WTC11 (cell line): ENCODE data around the gene GPR61. TPM values are rescaled to one million over a fixed set of nuclear protein-coding genes. Genes with fewer than 3 reads are reported as not detected.

Experiments
- ATAC-seq: fragments of 200-7000 bp; cut with Tn5 transposase; 2 replicates; pipeline ENCODE4 v1.10.0; 2021; ENCODE audit warnings: mild to moderate bottlenecking, moderate library complexity
- CTCF ChIA-PET: fragments of 300-600 bp; sonication (Branson Sonifier 250); formaldehyde crosslinking; loops from one replicate; lab custom pipeline; 2021; ENCODE audit warnings: antibody characterized with exemption; lab: Charles Lee
- POLR2A ChIA-PET: fragments of 350-600 bp; sonication (Branson Sonifier 250); formaldehyde crosslinking; loops from one replicate; lab custom pipeline; 2021; ENCODE audit warnings: antibody characterized with exemption; lab: Charles Lee
- DNase-seq: peaks from one replicate; pipeline ENCODE4 v3.0.0; 2021; ENCODE audit warnings: low spot score
- H3K27ac Mint-ChIP-seq: 2 replicates; pipeline ENCODE4 v1.8.0; 2021; ENCODE audit warnings: mixed read lengths
- H3K27me3 Mint-ChIP-seq: 2 replicates; pipeline ENCODE4 v1.8.0; 2021; ENCODE audit warnings: low read depth, mild to moderate bottlenecking, moderate library complexity, mixed read lengths
- H3K36me3 Mint-ChIP-seq: 2 replicates; pipeline ENCODE4 v1.8.0; 2021; ENCODE audit warnings: mixed read lengths
- H3K4me1 Mint-ChIP-seq: 2 replicates; pipeline ENCODE4 v1.8.0; 2022; ENCODE audit warnings: mixed read lengths
- H3K4me3 Mint-ChIP-seq: 2 replicates; pipeline ENCODE4 v1.8.0; 2021; ENCODE audit warnings: mild to moderate bottlenecking, moderate library complexity, mixed read lengths
- H3K9me3 Mint-ChIP-seq: 2 replicates; pipeline ENCODE4 v1.8.0; 2021; ENCODE audit warnings: mixed read lengths
- CBFB ChIP-seq: sonication (generic); formaldehyde crosslinking; IDR thresholded peaks from 2 replicates; pipeline ENCODE4 v1.8.1; 2022; ENCODE audit warnings: mild to moderate bottlenecking, low read depth, missing genetic modification reagents
- CREM ChIP-seq: sonication (generic); formaldehyde crosslinking; IDR thresholded peaks from 2 replicates; pipeline ENCODE4 v1.8.1; 2022; ENCODE audit warnings: mild to moderate bottlenecking, missing genetic modification reagents, moderate library complexity
- ETV6 ChIP-seq: sonication (generic); formaldehyde crosslinking; IDR thresholded peaks from 2 replicates; pipeline ENCODE4 v1.8.1; 2022; ENCODE audit warnings: mild to moderate bottlenecking, missing genetic modification reagents
- FOXJ3 ChIP-seq: sonication (generic); formaldehyde crosslinking; IDR thresholded peaks from 2 replicates; pipeline ENCODE4 v1.9.0; 2021; ENCODE audit warnings: missing genetic modification reagents, mild to moderate bottlenecking, borderline replicate concordance
- FOXK1 ChIP-seq: sonication (generic); formaldehyde crosslinking; IDR thresholded peaks from 2 replicates; pipeline ENCODE4 v1.8.0; 2022; ENCODE audit warnings: mild to moderate bottlenecking, moderate library complexity, missing genetic modification reagents
- MXD4 ChIP-seq: fragments of 250-450 bp; sonication (Bioruptor Pico); IDR thresholded peaks from 2 replicates; pipeline ENCODE4 v1.8.0; 2021; ENCODE audit warnings: mild to moderate bottlenecking, moderate library complexity, borderline replicate concordance
- NFYB ChIP-seq: sonication (generic); formaldehyde crosslinking; conservative IDR thresholded peaks from 2 replicates; pipeline ENCODE4 v1.8.0; 2022; ENCODE audit warnings: low read depth, missing genetic modification reagents
- PRRX2 ChIP-seq: fragments of 250-450 bp; sonication (Bioruptor Pico); IDR thresholded peaks from 2 replicates; pipeline ENCODE4 v1.8.0; 2021; ENCODE audit warnings: mild to moderate bottlenecking
- SP1 ChIP-seq: sonication (generic); formaldehyde crosslinking; conservative IDR thresholded peaks from 2 replicates; pipeline ENCODE4 v1.8.1; 2022; ENCODE audit warnings: missing genetic modification reagents
- TEAD1 ChIP-seq: sonication (generic); formaldehyde crosslinking; IDR thresholded peaks from 2 replicates; pipeline ENCODE4 v1.8.0; 2022; ENCODE audit warnings: mild to moderate bottlenecking, missing genetic modification reagents
- ZNF671 ChIP-seq: fragments of 250-450 bp; sonication (Bioruptor Pico); IDR thresholded peaks from 2 replicates; pipeline ENCODE4 v1.8.0; 2021; ENCODE audit warnings: mild to moderate bottlenecking
- total RNA-seq: library from RNA; stranded (reverse); gene quantifications from 3 replicates; pipeline ENCODE4 v1.2.3, GENCODE V29; 2021
- TF ChIP-seq, protein P1 (sequence below): fragments of 250-450 bp; sonication (Bioruptor Pico); IDR thresholded peaks from 2 replicates; pipeline ENCODE4 v2.1.2; 2022; ENCODE audit warnings: mild to moderate bottlenecking, moderate library complexity
- TF ChIP-seq, protein P2 (sequence below): sonication (generic); formaldehyde crosslinking; IDR thresholded peaks from 2 replicates; pipeline ENCODE4 v1.8.0; 2023; ENCODE audit warnings: missing genetic modification reagents, mild to moderate bottlenecking, borderline replicate concordance
- TF ChIP-seq, protein P3 (sequence below): sonication (generic); formaldehyde crosslinking; IDR thresholded peaks from 2 replicates; pipeline ENCODE4 v1.8.0; 2023; ENCODE audit warnings: missing genetic modification reagents
- TF ChIP-seq, protein P4 (sequence below): sonication (generic); formaldehyde crosslinking; IDR thresholded peaks from 2 replicates; pipeline ENCODE4 v1.8.0; 2022; ENCODE audit warnings: mild to moderate bottlenecking, missing genetic modification reagents
- TF ChIP-seq, protein P5 (sequence below): fragments of 250-450 bp; sonication (Bioruptor Pico); IDR thresholded peaks from 2 replicates; pipeline ENCODE4 v1.9.0; 2021; ENCODE audit warnings: mild to moderate bottlenecking
- TF ChIP-seq, protein P6 (sequence below): sonication (generic); formaldehyde crosslinking; IDR thresholded peaks from 2 replicates; pipeline ENCODE4 v1.8.1; 2022; ENCODE audit warnings: mild to moderate bottlenecking, moderate library complexity, missing genetic modification reagents
- TF ChIP-seq, protein P7 (sequence below): sonication (generic); formaldehyde crosslinking; IDR thresholded peaks from 2 replicates; pipeline ENCODE4 v1.8.0; 2022; ENCODE audit warnings: mild to moderate bottlenecking, missing genetic modification reagents

The GPR61 gene
- total RNA-seq, 1 experiment from 2014 or later = 0.42 TPM

DNA sequence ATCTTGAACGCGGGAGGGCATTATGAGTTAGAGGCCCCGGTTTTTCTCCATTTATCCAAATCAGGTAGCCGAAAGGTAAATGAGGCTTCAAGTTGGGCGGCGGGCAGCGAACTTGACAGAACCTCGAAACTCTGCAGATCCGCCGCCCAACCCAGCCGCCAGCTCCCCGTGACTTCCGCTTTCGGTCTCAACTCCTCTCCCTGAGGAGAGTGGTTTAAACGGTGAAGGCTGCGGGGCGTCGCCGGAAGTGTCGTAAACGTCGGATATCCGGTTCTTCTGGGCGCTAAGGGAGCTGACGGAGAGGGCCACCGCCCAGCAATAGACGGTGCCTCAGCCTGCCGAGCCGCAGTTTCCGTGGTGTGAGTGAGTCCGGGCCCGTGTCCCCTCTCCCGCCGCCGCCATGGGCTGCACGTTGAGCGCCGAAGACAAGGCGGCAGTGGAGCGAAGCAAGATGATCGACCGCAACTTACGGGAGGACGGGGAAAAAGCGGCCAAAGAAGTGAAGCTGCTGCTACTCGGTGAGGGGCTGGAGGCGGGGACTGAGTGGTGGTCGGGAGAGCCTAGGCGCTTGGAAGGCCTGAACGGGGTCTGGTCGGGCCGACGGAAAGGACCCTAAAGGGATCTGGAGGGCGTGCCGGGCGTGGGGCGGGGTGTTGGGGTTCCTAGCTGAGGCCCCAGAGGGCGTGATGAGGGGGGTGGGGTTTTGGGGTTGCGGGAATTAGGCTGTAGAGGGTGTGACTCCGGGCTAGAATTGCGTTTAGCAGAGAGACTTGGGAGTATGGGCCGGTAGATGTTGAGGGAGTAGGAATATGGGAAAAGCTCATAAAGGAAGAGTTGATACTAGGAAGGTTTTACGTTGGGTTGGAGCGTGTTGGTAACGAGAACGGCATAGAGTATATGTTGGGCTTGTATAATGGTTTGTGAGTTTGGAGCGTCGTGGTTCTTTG is 8.9 kb downstream of the GPR61 start, which contains the start of gene GNAI3 (continued):
- TF ChIP-seq, protein P1, sequence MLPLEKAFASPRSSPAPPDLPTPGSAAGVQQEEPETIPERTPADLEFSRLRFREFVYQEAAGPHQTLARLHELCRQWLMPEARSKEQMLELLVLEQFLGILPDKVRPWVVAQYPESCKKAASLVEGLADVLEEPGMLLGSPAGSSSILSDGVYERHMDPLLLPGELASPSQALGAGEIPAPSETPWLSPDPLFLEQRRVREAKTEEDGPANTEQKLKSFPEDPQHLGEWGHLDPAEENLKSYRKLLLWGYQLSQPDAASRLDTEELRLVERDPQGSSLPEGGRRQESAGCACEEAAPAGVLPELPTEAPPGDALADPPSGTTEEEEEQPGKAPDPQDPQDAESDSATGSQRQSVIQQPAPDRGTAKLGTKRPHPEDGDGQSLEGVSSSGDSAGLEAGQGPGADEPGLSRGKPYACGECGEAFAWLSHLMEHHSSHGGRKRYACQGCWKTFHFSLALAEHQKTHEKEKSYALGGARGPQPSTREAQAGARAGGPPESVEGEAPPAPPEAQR (CRISPR knock-in tag) = no peak
- TF ChIP-seq NFYB (CRISPR knock-in tag) (peak; percentile 12; the same call in 1 of the 2 replicates), FOXJ3 (CRISPR knock-in tag) (no peak), CREM (CRISPR knock-in tag) (peak; percentile 91), FOXK1 (CRISPR knock-in tag) (peak; percentile 92), PRRX2 (no peak), ETV6 (CRISPR knock-in tag) (peak; percentile 52), TEAD1 (peak; percentile 86; the same call in 1 of the 2 replicates), MXD4 (no peak)
- TF ChIP-seq, protein P2, sequence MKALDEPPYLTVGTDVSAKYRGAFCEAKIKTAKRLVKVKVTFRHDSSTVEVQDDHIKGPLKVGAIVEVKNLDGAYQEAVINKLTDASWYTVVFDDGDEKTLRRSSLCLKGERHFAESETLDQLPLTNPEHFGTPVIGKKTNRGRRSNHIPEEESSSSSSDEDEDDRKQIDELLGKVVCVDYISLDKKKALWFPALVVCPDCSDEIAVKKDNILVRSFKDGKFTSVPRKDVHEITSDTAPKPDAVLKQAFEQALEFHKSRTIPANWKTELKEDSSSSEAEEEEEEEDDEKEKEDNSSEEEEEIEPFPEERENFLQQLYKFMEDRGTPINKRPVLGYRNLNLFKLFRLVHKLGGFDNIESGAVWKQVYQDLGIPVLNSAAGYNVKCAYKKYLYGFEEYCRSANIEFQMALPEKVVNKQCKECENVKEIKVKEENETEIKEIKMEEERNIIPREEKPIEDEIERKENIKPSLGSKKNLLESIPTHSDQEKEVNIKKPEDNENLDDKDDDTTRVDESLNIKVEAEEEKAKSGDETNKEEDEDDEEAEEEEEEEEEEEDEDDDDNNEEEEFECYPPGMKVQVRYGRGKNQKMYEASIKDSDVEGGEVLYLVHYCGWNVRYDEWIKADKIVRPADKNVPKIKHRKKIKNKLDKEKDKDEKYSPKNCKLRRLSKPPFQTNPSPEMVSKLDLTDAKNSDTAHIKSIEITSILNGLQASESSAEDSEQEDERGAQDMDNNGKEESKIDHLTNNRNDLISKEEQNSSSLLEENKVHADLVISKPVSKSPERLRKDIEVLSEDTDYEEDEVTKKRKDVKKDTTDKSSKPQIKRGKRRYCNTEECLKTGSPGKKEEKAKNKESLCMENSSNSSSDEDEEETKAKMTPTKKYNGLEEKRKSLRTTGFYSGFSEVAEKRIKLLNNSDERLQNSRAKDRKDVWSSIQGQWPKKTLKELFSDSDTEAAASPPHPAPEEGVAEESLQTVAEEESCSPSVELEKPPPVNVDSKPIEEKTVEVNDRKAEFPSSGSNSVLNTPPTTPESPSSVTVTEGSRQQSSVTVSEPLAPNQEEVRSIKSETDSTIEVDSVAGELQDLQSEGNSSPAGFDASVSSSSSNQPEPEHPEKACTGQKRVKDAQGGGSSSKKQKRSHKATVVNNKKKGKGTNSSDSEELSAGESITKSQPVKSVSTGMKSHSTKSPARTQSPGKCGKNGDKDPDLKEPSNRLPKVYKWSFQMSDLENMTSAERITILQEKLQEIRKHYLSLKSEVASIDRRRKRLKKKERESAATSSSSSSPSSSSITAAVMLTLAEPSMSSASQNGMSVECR = peak; percentile 80; the same call in 1 of the 2 replicates
- TF ChIP-seq, protein P3, sequence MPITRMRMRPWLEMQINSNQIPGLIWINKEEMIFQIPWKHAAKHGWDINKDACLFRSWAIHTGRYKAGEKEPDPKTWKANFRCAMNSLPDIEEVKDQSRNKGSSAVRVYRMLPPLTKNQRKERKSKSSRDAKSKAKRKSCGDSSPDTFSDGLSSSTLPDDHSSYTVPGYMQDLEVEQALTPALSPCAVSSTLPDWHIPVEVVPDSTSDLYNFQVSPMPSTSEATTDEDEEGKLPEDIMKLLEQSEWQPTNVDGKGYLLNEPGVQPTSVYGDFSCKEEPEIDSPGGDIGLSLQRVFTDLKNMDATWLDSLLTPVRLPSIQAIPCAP = 0 out of 2 replicates have a peak, but pooled peaks have one; percentile 59
- TF ChIP-seq, protein P4, sequence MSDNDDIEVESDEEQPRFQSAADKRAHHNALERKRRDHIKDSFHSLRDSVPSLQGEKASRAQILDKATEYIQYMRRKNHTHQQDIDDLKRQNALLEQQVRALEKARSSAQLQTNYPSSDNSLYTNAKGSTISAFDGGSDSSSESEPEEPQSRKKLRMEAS = peak; percentile 78; the same call in 1 of the 2 replicates
- TF ChIP-seq, protein P5, sequence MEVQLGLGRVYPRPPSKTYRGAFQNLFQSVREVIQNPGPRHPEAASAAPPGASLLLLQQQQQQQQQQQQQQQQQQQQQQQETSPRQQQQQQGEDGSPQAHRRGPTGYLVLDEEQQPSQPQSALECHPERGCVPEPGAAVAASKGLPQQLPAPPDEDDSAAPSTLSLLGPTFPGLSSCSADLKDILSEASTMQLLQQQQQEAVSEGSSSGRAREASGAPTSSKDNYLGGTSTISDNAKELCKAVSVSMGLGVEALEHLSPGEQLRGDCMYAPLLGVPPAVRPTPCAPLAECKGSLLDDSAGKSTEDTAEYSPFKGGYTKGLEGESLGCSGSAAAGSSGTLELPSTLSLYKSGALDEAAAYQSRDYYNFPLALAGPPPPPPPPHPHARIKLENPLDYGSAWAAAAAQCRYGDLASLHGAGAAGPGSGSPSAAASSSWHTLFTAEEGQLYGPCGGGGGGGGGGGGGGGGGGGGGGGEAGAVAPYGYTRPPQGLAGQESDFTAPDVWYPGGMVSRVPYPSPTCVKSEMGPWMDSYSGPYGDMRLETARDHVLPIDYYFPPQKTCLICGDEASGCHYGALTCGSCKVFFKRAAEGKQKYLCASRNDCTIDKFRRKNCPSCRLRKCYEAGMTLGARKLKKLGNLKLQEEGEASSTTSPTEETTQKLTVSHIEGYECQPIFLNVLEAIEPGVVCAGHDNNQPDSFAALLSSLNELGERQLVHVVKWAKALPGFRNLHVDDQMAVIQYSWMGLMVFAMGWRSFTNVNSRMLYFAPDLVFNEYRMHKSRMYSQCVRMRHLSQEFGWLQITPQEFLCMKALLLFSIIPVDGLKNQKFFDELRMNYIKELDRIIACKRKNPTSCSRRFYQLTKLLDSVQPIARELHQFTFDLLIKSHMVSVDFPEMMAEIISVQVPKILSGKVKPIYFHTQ = no peak

DNA sequence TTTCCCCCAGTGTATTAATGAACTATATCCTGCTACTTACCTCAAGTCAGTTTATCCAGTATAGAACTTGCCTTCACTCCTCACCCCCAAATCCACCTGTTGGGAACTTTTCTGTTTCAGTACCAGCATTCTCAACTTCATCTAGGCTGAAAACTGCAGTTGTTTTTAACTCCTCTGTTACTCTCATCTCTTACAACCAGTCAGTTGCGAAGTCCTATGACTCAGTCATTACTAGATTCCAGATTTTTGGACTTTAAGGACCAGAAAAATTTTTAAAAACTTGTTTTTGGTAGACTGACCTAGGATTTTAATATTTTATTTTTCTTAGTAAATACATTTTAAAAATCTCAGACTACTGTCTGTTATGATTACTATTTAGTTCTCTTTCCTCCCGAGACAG is 16.9 kb downstream of the GPR61 start:
- Mint-ChIP-seq H3K27me3 (no peaks in the 10 kb centered on the region), H3K4me1 (peaks cover 12% of the 10 kb centered on the region), H3K27ac (no peak overlapping the region), H3K4me3 (no peak overlapping the region), H3K36me3 (peaks cover 4% of the 10 kb centered on the region; the same call in 1 of the 2 replicates), H3K9me3 (peaks cover 4% of the 10 kb centered on the region)
- ChIA-PET POLR2A (no interaction called here), CTCF (no interaction called here)
- DNase-seq (no peak), ATAC-seq (no peak)
- TF ChIP-seq, protein P6, sequence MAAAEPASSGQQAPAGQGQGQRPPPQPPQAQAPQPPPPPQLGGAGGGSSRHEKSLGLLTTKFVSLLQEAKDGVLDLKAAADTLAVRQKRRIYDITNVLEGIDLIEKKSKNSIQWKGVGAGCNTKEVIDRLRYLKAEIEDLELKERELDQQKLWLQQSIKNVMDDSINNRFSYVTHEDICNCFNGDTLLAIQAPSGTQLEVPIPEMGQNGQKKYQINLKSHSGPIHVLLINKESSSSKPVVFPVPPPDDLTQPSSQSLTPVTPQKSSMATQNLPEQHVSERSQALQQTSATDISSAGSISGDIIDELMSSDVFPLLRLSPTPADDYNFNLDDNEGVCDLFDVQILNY (CRISPR knock-in tag) = no peak
- no peak for TF ChIP-seq ZNF671 (CRISPR knock-in tag)
- TF ChIP-seq, protein P7, sequence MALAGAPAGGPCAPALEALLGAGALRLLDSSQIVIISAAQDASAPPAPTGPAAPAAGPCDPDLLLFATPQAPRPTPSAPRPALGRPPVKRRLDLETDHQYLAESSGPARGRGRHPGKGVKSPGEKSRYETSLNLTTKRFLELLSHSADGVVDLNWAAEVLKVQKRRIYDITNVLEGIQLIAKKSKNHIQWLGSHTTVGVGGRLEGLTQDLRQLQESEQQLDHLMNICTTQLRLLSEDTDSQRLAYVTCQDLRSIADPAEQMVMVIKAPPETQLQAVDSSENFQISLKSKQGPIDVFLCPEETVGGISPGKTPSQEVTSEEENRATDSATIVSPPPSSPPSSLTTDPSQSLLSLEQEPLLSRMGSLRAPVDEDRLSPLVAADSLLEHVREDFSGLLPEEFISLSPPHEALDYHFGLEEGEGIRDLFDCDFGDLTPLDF (CRISPR knock-in tag) = no peak
- TF ChIP-seq, protein P2 = no peak
- TF ChIP-seq SP1 (CRISPR knock-in tag) = no peak
- no peak for TF ChIP-seq CBFB (CRISPR knock-in tag)
